Stimulated activated CD4-positive, alpha-beta T cell treated with anti-CD3 and anti-CD28 coated beads, Interleukin-1b, Interleukin-23, amount 100 ng/mL, for 24 hours (primary cell): ENCODE results near the gene RAI14.
"Not testable (repeated sequence)": the region's sequence is repeated elsewhere in the genome, so short reads cannot be mapped to it uniquely, and the experiment has no call there.

ENCODE experiments used
- DNase-seq, 4 experiments: peaks; one replicate each; pipeline ENCODE4 v3.0.0-alpha.2; 2020; ENCODE audit warnings: low read depth in 4 of 4, low spot score in 1 of 4

The RAI14 gene

DNA sequence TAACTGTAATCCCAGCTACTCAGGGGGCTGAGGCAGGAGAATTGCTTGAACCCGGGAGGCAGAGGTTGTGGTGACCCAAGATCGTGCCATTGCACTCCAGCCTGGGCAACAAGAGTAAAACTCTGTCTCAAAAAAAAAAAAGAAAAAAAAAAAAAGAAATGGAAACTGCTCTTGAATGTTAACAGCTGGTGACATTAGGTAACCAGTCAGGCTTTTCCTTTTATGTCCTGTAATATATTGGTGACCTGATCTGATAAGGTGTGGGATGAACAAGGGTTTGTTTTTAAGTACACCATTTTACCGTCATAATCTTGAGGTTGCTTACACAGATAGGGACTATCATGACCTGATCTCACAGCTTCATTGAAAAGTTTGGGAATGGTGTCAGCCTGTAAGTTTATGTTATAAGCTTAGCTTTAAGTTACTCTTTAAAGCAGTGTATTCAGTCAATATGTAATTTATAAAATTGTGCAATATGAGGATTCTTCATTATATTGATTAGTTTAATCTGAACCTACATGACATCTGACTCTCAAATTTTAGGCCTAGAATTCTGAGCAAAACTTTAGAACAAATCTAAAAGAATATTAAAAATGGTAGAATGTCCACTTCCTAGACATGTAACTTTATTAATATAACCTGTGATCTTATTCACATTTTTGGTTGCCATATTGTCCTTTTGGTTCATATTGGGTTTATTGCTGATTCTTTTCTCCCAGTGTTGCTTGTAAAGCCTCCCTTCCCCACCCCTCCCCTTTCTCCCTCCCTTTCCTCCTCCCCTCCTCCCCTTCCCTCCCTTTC lies 41.4 kb downstream of the RAI14 start:
- no peak for DNase-seq

DNA sequence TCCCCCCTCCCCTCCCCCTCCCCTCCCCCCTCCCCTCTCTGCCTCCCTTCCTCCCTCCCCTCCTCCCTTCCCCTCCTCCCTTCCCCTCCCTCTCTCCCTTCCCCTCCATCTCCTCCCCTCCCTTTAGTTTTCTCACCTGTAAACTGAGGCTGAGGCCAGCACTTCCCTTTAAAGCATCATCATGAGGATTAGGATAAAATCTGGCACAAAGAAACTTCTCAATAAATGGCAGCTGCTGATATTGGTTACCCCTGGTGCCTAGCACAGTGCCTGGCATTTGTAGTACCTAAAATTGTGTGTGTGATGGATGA lies 41.9 kb downstream of the RAI14 start:
- DNase-seq = no peak

DNA sequence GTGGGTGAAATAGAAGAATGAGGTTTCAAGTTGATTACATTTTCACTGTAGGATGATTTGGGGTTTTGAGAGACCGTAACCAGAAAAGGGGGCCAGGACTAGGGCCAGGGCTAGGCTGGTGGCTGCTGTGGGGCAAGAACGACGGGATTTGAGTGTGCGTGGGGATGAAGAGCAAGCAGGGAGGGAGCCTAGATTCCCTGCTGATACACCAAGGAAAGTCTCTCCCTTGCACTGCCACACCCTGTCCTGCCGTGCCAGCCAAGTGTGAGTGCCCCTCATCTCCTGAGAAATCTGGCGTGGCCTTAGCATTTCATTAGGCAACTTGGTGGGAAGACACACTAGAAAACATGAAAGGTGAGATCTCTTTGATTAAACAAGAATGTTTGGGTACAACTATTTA lies 42.6 kb downstream of the RAI14 start:
- no peak for DNase-seq

DNA sequence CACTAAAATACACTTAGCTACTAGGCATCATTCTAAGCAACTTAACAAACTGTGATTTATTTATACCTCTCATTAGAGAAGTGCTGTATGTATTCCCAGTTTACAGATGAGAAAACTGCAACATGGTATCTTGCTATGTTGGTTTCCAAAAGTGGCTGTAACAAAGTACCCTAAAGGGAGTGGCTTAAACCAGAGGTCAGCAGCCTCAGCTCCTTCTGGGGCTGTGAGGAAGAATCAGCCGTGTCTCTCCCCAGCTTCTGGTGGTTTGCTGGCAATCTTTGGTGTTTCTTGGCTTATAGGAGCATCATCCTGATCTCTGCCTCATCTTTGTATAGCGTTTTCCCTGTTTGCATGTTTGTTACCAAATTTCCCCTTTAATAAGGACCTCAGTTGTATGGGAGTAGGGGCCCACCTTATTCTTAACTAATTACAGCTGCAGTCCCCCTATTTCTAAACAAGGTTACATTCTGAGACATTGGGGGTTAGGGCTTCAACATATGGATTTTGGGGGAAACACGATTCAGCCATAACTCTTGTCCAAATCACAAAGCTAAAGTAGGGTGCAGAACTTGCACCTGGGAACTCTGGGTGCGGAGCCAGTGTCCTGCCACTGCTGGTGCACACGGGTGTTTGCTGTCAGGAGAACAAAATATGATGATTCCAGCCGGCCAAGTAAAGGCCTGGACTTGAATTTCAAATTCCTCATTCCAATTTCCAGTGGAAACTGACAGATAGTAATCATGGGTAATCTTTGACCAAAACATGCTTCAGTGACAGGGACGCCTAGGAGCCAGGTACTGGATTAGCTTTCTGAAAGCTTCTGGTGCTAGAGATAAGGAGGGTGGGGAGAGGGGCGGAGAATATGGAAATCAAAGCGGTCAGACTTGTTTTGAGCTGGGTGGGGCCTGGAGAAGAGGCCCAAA lies 43.3 kb downstream of the RAI14 start:
- DNase-seq = no peak

DNA sequence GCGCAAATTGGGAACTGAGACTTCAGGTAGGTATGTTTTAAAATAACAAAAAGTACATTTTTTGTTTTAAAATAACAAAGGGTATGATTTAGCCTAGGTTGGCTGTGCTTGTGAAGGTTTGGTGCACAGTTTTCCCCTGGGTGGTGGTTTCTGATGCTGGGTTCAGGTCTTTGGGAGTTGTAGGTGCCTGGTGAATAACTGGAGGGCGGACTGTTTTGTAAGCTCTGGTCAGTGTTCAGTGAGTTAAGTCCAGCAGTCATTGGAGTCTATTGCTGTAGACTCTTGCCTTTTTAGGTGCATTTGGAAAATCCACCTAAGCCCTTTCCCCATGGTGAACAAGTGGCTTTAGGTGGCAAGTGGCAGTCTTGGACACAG lies 43.9 kb downstream of the RAI14 start:
- DNase-seq = no peak

DNA sequence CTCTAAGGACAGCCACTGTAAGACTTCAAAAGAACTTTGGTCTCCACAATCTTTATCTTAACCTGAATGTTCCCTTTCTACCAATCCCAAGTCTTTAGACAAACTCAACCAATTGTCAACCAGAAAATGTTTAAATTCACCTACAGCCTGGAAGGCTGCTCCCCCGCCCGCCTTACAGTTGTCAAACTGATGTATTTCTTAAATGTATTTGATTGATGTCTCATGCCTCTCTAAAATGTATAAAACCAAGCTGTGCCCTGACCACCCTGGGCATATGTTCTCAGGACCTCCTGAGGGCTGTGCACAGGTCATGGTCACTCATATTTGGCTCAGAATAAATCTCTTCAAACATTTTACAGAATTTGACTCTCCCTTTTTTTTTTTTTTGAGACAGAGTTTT lies 45.3 kb downstream of the RAI14 start:
- not testable (repeated sequence) for DNase-seq

DNA sequence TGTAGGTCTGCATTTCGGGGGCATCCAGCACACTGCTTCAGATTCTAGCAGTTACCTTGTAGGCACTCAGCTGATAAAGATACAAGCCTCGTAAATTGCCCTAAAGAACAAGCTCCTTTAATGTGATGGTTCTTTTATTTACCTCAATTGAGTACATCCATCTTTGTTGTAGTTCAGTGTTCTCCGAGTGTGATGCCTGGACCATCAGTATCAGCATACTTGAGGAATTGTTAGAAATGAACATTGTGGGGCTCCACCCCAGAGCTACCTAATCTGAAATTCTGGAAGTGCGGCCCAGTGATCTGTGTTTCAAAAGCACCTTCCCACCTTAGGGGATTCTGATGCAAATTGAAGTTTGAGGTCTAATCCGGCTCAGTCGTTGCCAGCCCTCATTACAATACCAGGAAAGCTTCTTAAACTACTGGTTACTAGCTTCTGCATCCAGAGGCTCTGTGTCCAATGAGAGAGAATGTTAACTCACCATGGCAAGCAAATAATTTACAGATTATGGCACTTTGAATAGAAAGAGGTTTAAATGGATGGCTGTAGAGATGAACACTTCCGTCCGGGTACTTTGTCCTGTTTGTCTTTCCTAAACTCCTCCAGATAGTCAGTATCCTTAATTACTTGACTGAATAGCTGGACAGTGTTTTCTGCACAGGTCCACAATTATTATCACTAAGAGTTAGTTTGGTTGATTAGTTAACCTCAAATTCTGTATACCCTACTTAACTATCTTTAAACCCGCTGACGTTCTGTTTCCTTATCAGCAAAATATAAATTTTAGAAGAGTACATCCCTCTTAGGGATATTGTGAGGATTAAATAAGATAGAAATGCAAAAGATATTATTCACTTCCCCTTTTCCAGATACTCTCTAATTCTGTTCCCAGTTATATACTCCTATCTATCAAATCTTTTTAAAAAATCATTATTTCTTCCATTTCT lies 47.9 kb downstream of the RAI14 start:
- DNase-seq = no peak

DNA sequence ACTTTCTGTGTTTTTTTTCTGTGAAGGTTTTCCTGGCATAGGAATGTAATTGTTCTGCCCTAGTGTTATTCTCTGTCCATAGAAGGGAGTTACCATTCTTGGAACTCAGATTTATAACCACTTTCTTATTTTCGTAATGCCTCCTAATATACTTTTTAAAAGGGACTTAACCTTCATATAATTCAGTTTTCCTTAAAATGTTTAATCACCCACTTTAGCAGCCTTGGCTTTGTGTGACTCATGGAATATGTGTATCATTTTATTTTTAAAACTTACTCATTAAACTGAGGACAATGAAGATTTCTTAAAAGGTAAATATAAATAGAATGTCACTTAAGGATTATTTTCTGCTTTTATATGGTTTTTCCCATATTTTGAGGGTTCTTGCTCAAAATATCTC lies 50.0 kb downstream of the RAI14 start:
- DNase-seq = no peak

DNA sequence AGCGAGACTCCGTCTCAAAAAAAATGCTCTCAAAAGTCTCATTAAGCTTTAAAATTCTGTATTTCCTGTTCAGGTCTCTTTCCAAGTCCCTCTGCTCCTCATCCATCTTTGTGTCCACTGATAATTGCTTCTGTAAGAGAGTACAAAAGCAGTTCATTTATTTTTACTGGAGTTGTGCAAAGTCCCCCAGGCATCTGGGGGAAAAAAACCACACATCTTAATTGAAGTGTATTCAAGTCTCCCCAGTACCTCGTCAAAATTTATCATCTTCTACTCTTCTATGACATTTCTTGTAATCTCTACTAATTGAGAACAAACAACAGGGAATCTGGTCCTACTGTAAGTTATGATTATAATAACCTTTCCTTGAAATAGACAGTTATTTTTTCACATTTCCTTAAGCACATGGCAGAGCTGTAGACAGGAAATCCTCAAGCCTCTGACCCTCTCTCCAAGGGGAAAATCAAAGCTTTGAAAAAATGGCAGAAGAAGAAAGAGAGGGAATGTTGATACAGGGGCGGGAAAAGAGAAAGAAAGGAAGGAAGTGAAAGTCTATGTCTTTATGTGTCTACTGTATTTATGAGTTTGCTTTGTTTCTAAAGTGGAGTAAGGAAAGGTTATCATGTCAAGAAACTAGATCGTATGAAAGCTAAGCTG lies 51.5 kb downstream of the RAI14 start:
- no peak for DNase-seq

DNA sequence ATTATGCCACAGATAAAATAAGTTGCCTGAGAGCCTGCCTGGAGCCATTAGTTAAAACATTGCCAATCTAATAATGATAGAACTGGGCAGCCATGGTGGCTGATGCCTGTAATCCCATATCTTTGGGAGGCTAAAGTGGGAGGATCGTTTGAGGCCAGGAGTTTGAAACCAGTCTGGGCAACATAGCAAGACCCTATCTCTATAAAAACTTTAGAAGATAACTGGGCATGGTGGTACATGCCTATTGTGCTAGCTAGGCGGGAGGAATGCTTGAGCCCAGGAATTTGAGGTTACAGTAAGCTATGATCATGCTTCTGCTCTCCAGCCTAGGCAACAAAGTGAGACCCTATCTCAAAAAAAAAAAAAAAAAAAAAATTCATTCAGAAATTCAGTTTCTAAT lies 52.6 kb downstream of the RAI14 start:
- no peak for DNase-seq

DNA sequence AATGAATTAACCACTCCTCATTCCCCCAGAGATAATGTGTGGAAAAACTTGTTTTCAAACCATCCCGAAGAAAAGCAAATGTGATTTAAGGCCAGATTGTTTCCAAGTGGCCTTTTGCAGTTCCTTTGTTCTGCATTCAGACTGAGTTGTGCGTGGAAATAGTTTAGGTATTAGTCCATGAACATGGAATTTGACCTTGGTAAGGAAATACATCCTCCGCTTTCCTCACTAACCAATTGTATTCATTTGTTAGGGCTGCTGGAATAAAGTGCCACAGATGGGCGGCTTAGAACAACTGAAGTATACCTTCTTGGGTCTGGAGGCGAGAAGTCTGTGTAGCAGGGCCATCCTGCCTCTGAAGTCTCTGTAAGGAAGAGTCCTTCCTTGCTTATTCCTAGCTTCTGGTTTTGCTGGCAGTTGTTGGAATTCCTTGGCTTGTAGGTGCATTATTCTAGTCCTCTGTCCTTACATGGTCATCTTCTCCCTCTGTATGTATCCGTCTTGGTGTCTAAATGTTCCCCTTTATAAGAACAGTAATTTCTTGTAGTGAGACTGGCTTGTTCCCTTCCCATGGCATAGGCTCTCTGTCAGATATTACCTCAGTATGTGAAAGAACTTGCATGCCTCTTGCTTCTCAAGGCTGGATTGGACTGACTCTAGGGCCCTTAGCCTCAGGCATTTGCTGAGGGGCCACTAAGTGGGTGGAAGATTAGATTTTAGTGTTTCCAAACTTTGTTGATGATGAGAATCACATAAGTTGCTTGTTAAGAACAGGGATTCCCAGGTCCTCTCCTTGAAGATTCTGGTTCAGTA lies 53.9 kb downstream of the RAI14 start:
- no peak for DNase-seq

DNA sequence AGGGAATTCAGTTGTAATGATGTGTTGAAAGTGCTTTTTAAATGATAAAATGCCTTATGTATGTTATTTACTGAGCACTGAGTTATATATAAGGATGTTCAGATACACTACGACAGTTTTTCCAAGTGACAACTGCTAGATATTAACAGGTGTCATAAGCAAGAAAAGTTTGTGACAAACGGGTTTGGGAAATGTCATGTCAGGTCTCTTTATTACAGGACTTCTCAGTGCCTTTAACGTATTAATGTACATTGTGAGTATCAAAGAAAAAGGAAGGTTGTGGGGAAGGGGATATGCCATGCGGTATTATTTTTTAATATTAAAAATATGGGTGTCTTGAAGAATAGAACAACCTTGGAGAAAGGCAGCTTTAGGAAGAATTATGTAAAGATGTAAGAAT lies 56.4 kb downstream of the RAI14 start:
- no peak for DNase-seq

DNA sequence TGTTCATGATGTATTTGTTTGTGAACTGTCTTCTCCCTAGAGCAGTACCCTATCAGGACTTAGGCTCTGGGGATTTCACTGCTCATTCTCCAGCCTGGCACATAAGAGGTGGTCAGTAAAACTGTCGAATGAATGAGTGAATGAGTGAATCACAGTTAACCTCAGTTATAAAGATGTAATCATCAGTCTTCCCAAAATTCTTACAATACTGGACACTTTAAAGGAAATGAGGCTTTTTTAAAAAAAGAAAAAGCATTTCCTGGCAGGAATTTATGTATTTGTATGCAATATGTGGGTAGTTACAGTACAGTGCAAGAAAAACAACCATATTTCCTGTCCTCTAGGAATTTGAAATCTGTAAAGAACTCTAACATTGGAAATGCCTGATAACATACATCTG lies 59.6 kb downstream of the RAI14 start:
- DNase-seq = no peak

DNA sequence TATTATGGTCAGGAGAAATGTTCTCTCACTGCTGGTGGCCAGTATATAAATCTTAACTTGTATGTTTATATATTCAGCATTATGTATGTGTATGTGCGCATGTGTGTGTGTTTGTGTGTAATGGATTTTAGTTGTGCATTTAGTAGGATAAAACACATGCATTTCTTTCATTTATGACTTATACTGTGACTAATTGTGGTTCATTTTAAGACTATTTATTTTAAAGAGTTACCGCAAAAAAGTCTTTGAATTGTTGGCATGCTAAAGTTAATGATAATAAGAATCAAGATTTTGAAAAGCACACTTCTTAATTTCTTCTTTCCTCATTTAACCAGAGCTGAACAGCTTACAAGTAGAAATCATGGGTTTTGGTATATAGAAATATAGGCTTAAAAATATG lies 60.9 kb downstream of the RAI14 start:
- DNase-seq = no peak

DNA sequence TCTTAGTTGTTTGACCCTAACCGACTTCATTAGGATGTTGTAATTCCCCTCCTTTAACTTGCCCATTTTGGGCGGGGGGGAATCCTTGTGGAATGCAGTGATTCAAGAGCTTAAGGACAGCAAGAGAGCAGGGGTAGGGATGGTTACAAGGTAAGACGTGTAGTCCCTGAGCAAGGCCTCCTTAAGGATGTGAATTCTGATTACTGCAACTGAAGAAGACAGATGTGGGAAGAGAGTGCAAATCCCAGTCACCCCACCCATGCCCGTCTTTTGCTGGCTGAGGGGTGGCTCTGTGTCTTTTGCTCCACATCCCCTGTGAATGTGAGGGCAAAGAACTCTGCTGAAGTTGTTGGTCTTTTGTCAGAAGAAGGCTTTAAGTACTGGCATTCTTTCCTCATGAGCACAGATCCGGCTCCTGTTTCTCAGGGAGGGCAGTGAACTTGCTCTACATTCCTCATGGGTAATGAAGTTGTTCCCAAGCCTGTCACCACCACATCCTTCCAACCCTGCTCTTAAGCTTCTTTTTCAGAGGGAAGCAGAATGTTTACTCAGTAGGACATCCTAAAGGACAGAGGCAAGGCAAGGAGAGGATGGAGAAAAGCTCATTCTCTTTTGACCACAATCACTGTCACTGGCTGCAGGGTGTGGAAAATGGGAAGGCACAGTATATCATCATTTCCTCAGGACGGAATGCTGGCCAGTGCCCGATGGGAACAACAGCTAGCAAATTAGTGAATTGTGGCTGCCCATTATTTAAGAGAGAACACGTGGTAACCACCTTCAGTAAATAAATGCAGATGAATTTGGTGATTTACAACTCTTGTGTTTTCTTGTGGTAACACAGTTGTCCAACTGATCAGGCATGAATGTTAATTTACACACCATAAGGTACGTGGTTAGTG lies 61.5 kb downstream of the RAI14 start:
- no peak for DNase-seq

DNA sequence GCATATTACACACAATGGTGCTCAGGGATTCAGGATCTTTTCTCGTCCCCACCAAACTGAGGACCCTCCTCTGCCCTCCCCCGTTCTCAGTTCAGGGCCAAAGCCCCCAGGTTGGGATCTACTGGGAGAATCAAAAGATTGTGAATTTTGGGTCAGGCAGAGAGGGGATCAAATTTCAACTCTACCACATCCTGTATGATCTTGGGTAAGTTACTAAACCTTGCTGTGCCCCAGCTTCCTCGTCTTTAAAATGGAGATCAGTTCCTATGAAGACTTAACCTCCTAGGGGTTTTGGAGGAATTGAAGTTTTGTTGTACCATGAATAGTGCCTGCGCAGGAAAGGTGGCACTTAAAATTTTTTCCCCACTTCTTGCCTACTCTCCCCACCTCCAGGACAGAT lies 62.4 kb downstream of the RAI14 start:
- no peak for DNase-seq

DNA sequence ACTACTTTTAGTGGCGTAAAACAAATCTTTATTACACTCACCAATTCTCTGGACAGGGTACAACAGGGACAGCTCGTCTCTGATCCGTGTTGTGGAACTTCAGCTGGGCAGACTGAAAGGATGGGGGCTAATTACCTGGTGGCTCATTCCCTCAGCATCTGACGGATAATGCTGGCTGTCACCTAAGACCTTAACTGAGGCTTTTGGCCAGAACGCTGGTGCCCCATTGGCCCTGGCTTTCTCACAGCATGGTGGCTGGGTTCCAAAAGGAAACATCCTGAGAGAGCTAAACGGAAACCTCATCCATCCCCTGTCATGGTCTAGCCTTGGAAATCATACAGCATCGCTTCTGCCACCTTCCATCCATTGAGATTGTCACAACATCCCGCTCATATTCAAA lies 62.9 kb downstream of the RAI14 start:
- DNase-seq = no peak

DNA sequence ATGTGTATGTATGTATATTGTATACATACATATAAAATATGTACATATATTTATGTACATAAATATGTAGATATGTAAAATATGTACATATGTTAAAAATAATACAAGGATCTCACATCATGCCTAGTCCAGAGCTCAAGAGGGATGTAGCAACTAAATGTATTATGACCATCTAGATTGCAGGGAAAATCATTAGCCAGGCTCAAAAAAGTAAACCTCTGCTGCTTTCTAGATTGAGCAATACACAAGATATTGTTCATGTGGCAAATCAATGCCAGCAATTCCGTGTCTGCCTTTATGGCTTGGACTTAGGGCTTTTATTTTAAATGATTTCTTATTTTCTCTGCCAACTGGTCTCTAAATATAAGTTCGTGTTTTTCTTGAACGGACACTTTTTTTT lies 65.2 kb downstream of the RAI14 start:
- DNase-seq = no peak

DNA sequence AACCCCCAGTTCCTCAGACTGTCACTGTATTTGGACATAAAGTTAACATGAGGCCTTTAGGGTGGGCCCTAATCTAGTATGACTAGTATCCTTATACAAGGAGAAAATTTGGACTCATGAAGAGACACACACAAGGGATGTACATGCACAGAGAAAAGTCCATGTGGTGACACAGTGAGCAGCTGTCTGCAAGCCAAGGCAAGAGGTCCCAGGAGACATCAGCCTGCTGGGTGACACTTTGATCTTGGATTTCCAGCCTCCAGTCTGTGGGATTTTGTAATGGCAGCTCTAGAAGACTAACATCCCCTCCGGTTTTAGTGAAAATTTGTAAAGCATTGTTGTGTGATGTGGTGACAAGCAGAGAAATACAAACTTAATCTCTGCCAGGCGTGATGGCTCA lies 66.1 kb downstream of the RAI14 start:
- no peak for DNase-seq
